GM19455 (cell line): ENCODE results near the gene GPR108.

Experiments
- ATAC-seq: cut with Tn5 transposase; IDR thresholded peaks from one replicate; pipeline ENCODE4 v1.9.1; 2021; ENCODE audit not compliant: unreplicated experiment

The GPR108 gene

GRCh38 chr19:6708346-6708745, 29.0 kb downstream of the GPR108 start:
- ATAC-seq = no peak

DNA sequence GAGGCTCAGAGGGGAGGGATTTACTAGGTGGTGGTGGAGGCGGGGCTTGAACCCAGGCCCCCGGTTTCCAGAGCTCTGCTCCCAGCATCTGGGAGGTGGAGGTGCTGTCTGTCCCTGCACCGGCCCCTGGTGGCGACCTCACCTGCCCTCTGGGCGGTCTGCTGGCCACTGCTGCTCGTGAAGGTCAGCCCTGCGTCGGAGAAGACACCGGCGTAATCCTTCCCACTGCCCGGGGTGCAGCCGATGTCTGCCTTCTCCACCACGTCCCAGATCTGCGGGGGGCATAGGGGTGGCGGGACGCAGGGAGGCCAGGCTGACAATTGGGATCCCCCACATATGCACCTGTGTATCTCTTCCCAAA, 29.7 kb downstream of the GPR108 start:
- no peak for ATAC-seq

- ATAC-seq = no peak
Observed at GRCh38 chr19:6707011-6707657, 30.2 kb downstream of the GPR108 start.

DNA sequence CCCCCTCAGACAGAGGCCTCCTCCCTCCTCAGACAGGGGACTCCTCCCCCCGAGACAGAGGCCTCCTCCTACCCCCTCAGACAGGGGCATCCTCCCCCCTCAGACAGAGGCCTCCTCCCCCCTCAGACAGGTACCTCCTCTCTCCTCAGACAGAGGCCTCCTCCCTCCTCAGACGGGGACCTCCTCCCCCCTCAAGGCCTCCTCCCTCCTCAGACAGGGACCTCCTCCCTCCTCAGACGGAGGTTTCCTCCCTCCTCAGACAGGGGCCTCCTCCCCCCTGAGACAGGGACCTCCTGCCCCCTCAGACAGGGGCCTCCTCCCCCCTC, 30.8 kb downstream of the GPR108 start:
- ATAC-seq = no peak

DNA sequence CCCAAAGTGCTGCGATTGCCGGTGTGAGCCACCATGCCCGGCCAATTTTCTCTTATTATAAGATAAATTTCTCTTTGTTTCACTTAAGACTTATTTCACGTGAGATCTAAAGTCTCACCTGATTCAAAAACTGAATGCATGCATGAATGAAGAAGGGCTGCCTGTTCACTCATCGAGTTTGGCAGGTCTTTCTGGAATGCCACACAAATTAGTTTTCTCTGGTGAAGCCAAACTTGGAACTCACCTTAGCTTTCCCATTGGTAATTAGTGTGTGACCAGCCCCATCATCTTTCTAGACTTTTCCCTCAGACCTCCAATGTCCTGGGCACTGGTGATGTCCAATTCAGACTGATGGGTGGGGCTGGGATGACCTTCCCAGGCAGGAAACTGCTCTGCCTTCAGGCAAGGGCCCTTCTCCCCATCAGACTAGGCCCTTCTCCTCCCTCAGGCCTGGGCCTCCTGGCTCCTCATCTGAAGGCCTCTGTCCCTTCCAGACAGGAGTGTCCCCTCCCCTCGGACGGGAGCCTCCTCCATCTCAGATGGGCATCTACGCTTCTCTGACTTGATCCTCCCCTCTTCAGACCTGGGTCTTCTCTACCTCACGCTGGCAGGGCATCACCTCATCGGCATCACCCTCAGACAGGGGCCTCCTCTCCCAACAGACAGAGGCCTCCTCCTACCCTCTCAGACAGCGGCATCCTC, 31.3 kb downstream of the GPR108 start:
- no peak for ATAC-seq

DNA sequence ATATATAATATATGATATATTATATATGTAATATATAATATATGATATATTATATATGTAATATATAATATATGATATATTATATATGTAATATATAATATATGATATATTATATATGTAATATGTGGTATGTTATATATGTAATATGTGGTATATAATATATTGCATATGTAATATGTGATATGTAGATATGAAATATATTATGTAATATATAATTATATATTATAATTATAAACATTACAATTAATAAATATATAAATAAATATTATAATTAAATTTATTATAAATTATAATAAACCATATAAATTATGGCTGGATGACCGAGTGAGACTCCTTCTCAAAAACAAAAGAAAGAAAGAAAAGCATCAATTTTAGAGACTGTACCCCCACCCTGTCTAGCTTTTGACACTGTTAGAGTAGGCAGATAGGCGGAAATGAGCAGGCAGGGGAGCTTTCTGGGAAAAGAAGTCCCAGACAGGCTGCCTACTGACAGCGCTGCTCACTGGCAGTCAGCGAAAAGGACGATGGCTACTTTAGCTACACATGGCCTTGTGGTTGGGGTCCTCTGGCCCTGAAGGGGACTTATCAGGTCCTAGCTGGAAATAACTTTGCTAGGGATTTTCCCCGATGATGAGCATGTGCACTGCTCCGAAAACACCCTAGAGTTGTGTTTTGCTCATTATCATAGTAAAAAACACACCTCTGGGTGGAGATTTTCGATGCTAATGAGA, 36.6 kb downstream of the GPR108 start:
- ATAC-seq = no peak

DNA sequence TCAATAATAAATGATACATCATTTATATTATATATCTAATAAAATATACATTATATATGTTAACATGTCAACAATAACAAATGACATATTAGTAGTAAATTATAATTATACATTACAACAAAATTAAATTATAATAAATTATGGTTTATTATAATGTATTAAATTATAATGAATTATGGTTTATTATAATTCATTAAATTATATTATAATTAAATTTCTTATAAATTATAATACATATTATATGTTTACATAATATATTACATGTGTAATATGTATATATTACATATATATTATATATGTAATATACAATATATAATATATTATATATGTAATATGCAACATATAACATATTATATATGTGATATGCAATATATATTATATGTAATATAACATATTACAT, 37.4 kb downstream of the GPR108 start:
- no peak for ATAC-seq

- no peak for ATAC-seq
Observed at GRCh38 chr19:6697291-6697690, 40.1 kb downstream of the GPR108 start.

DNA sequence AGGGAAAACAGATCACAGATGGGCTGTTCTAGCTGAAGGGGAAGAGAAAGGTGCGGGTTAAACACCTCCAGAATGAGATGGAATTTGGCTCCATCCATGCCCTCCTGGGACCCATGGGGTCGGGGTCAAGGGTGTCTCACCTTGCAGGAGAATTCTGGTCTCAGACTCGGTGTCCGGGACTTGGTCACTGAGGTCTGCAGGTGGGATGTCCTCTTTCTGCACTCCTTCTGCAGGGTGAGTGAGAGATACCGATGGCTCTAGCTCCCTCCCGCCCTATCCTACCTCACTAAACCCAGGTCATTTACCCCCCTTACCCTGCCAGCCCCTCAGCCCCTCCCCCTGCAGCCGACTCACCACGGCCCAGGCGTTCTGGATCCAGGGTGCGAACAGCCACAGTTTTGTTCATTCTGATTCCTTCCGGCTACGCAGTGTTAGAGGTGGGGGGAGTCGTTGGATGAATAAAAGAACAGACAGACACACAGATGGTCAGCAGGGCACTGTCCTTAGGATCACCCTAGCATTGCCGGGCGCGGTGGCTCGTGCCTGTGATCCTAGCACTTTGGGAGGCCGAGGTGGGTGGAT, 41.0 kb downstream of the GPR108 start:
- ATAC-seq = no peak

DNA sequence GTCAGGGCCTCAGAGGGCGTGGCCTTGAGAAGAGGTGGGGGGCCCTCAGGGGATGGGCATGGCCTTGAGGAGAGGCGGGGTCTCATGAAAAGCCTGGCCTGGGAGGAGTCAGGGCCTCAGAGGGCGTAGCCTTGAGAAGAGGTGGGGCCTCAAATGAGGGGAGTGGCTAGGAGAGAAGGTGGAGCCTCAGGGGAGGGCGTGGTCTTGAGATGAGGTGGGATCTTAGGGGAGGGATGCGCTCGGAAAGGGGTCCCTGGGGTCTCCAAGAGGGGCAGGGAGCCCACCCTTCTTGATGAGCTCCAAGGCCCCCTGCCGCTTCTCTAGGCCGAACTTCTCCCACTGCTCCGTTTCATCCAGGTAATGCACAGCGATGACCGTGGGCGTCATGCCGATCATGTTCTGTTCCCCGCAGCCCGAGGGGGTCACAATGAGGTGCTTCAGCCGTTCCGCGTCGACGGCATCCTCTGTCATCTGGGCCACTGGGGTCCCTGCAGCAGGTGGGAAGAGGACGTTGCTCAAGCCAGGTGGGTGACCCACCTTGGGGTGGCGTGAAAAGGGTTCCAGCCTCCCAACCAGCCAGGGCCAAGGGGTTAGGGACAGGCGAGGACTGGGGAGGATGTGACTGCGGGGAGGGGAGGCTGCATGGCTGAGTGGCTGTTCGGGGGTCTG, 43.1 kb downstream of the GPR108 start:
- ATAC-seq = no peak

- no peak for ATAC-seq
Observed at GRCh38 chr19:6693681-6694080, 43.7 kb downstream of the GPR108 start.

GRCh38 chr19:6693056-6693471, 44.3 kb downstream of the GPR108 start:
- no peak for ATAC-seq

DNA sequence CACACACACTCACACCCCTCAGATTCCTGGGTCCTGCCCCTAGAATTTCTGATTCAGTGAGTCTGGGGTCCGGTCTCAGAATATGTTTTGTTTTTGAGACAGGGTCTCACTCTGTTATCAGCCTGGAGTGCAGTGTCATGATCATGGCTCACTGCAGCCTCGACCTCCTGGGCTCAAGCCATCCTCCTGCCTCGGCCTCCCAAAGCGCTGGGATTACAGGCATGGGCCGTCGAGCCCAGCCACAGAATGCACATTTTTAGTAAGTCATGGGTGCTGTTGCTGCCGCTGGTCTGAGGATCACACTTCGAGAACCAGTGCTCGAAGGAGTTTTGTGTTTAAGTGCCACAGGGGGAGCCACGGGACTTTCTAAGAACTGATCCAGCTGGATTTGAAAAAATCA, 45.4 kb downstream of the GPR108 start:
- no peak for ATAC-seq

DNA sequence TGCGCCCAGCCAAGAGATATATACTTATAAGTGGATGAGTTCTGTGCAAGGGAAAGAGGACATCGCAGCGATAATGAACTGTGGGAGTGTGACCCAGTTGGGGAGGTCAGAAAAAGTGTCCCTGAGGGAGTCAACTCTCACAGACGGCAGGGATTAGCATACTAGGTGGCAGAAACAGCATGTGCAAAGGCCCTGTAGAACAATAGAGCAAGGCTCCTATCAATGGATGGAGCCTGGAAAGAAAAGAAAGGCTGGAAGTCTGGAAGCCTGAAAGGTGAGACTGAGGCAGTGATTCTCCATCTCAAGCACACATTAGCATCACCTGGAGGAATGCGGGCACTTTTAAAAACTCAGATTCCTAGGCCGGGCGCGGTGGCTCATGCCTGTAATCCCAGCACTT, 46.0 kb downstream of the GPR108 start:
- no peak for ATAC-seq

- no peak for ATAC-seq
Observed at GRCh38 chr19:6690160-6690885, 47.1 kb downstream of the GPR108 start.

GRCh38 chr19:6687114-6687513, 50.3 kb downstream of the GPR108 start:
- ATAC-seq = no peak

- no peak for ATAC-seq
Observed at GRCh38 chr19:6686628-6686975, 50.8 kb downstream of the GPR108 start.

- no peak for ATAC-seq
Observed at GRCh38 chr19:6685962-6686627, 51.3 kb downstream of the GPR108 start.

- ATAC-seq = no peak
Observed at GRCh38 chr19:6685482-6685881, 51.9 kb downstream of the GPR108 start.

DNA sequence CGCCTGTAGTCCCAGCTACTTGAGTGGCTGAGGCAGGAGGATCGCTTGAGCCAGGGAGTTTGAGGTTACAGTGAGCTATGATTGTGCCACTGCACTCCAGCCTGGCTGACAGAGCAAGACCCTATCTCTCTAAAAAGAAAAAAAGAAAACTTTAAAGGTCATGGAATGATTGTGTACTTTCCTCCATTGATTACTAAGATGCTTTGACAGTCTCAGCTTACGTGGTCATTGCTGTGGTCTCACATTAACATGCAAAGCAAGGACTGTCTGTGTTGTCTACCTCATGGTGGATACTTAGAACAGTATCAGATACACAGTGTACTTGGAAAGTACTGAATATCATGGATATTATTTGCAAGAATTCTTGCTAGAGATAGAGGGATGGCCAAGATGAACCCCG, 53.4 kb downstream of the GPR108 start:
- ATAC-seq = no peak
